ENCODE results near the gene LCN10. TPM values are rescaled to one million over a fixed set of nuclear protein-coding genes. Genes with fewer than 3 reads are reported as not detected.
"Not testable (repeated sequence)": the region's sequence is repeated elsewhere in the genome, so short reads cannot be mapped to it uniquely, and the experiment has no call there.

LCN10 gene
- total RNA-seq, 2 experiments from 2014 or later = not detected

DNA sequence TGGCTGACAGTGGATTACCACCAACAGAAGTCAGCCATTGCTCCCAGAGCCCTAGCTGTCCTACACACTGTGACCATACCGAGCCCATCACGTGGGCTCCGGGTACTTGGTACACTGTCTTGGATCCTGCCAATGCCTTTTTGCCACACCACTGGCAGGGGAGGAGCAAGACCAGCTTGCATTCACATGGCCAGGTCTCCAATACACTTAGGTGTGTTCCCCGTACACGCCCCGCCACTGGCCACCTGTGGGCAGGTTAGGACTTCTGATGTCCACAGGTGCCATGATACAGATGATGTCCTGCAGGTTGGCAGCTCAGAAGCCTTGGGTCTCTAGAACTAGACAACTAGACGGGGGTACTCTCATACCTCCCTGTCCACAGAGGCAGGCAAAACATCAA is 35.7 kb downstream of the LCN10 start:
- H4K20me1 ChIP-seq (ENCODE audit: insufficient read depth, low read length) = no peaks in the 10 kb centered on the region
- no peaks in the 10 kb centered on the region for H3K9me3 ChIP-seq (ENCODE audit: low read length)
- ChIA-PET CTCF (ENCODE audit: unreplicated experiment) (no interaction called here), POLR2A (no interaction called here)
- H3K36me3 ChIP-seq (ENCODE audit: insufficient read depth, low read length) = no peaks in the 10 kb centered on the region
- no TSS peak for BruUV-seq (replicated peaks)
- H3K4me3 ChIP-seq (ENCODE audit: low read depth, low read length, poor library complexity, severe bottlenecking) = no peak overlapping the region
- intact Hi-C loops (cut with micrococcal nuclease; ENCODE audit: unreplicated experiment) = no loop called here
- H3K4me2 ChIP-seq (ENCODE audit: low read length) = no peak overlapping the region
- no peak overlapping the region for H2AFZ ChIP-seq (ENCODE audit: low read length)
- H3K9me2 ChIP-seq (ENCODE audit: insufficient read depth, low read length) = no peaks in the 10 kb centered on the region
- no peaks in the 10 kb centered on the region for H3K4me1 ChIP-seq (ENCODE audit: insufficient read depth, low read length, poor library complexity, severe bottlenecking)
- DNase-seq (ENCODE audit: low spot score) = no peak
- H3K79me2 ChIP-seq (ENCODE audit: insufficient read depth, low read depth, low read length) = no peaks in the 10 kb centered on the region
- TF ChIP-seq, protein P1, sequence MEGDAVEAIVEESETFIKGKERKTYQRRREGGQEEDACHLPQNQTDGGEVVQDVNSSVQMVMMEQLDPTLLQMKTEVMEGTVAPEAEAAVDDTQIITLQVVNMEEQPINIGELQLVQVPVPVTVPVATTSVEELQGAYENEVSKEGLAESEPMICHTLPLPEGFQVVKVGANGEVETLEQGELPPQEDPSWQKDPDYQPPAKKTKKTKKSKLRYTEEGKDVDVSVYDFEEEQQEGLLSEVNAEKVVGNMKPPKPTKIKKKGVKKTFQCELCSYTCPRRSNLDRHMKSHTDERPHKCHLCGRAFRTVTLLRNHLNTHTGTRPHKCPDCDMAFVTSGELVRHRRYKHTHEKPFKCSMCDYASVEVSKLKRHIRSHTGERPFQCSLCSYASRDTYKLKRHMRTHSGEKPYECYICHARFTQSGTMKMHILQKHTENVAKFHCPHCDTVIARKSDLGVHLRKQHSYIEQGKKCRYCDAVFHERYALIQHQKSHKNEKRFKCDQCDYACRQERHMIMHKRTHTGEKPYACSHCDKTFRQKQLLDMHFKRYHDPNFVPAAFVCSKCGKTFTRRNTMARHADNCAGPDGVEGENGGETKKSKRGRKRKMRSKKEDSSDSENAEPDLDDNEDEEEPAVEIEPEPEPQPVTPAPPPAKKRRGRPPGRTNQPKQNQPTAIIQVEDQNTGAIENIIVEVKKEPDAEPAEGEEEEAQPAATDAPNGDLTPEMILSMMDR (conservative IDR thresholded peaks at IDR 0.05; ENCODE audit: low read length) = no peak
- TF ChIP-seq EZH2phosphoT487 (IDR thresholded peaks at IDR 0.05; ENCODE audit: borderline replicate concordance, low read depth, low read length) = no peak
- no peak overlapping the region for H3K27ac ChIP-seq (ENCODE audit: low read depth, low read length, poor library complexity, severe bottlenecking)

DNA sequence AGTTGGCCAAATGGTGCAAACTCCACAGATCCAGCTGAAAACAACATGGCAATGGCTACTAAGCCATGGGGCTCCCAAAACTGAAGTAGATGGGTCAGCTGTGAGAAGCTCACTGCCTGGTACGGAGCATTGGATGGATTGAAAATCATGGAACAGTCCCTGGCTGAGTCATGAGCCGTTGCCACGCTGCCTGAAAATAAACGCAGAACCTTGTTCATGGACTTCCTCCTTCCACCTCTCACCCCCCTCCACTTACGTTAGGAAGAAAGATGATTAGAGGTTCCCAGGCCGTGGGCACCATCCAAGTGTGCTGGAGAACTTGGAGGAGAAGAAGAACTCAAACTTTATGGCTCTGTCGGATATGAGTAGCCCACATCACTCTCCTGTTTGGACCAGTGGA is 37.2 kb downstream of the LCN10 start:
- Histone ChIP-seq H3K4me3 (ENCODE audit: low read depth, low read length, poor library complexity, severe bottlenecking) (no peak overlapping the region), H4K20me1 (ENCODE audit: insufficient read depth, low read length) (no peaks in the 10 kb centered on the region), H3K79me2 (ENCODE audit: insufficient read depth, low read depth, low read length) (no peaks in the 10 kb centered on the region), H3K4me1 (ENCODE audit: insufficient read depth, low read length, poor library complexity, severe bottlenecking) (peaks cover 8% of the 10 kb centered on the region), H2AFZ (ENCODE audit: low read length) (no peak overlapping the region), H3K9me3 (ENCODE audit: low read length) (no peaks in the 10 kb centered on the region), H3K4me2 (ENCODE audit: low read length) (no peak overlapping the region), H3K9me2 (ENCODE audit: insufficient read depth, low read length) (no peaks in the 10 kb centered on the region), H3K36me3 (ENCODE audit: insufficient read depth, low read length) (no peaks in the 10 kb centered on the region), H3K27ac (ENCODE audit: low read depth, low read length, poor library complexity, severe bottlenecking) (no peak overlapping the region)
- DNase-seq (ENCODE audit: low spot score) = no peak
- no peak for TF ChIP-seq EZH2phosphoT487 (IDR thresholded peaks at IDR 0.05; ENCODE audit: borderline replicate concordance, low read depth, low read length)
- TF ChIP-seq, protein P1 (conservative IDR thresholded peaks at IDR 0.05; ENCODE audit: low read length) = no peak
- ChIA-PET POLR2A (no interaction called here), CTCF (ENCODE audit: unreplicated experiment) (no interaction called here)
- intact Hi-C loops (cut with micrococcal nuclease; ENCODE audit: unreplicated experiment) = no loop called here
- no TSS peak for BruUV-seq (replicated peaks)

DNA sequence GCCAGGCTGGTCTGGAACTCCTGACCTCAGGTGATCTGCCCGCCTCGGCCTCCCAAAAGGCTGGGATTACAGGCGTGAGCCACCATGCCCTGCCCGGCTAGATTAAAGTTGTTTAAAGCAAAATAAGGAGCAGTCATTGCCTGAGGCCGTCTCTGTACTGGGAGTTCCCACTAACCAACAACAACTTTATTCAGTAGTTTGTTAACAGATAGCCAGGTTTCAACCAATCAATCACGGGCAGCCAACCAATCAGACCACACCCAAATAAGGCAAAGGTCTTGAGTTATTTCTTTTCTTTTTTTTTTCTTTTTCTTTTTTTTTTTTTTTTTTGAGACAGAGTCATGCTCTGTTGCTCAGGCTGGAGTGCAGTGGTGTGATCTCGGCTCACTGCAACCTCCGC is 38.0 kb downstream of the LCN10 start:
- BruUV-seq (replicated peaks); POLR2A ChIA-PET; H3K79me2 ChIP-seq (ENCODE audit: insufficient read depth, low read depth, low read length); H3K9me2 ChIP-seq (ENCODE audit: insufficient read depth, low read length); H3K4me2 ChIP-seq (ENCODE audit: low read length); H3K36me3 ChIP-seq (ENCODE audit: insufficient read depth, low read length); DNase-seq (ENCODE audit: low spot score); CTCF ChIA-PET (ENCODE audit: unreplicated experiment); H3K4me1 ChIP-seq (ENCODE audit: insufficient read depth, low read length, poor library complexity, severe bottlenecking); H3K27ac ChIP-seq (ENCODE audit: low read depth, low read length, poor library complexity, severe bottlenecking); H4K20me1 ChIP-seq (ENCODE audit: insufficient read depth, low read length); H3K9me3 ChIP-seq (ENCODE audit: low read length); H3K4me3 ChIP-seq (ENCODE audit: low read depth, low read length, poor library complexity, severe bottlenecking); H2AFZ ChIP-seq (ENCODE audit: low read length); intact Hi-C loops (cut with micrococcal nuclease; ENCODE audit: unreplicated experiment): not testable (repeated sequence)
